Effector CD4-positive, alpha-beta T cell (primary cell): ENCODE results near the gene ALAS1.
"Not testable (repeated sequence)": the region's sequence is repeated elsewhere in the genome, so short reads cannot be mapped to it uniquely, and the experiment has no call there.

Source experiments
- DNase-seq: peaks from one replicate; pipeline ENCODE4 v3.0.0-alpha.2; 2020

ALAS1 gene

DNA sequence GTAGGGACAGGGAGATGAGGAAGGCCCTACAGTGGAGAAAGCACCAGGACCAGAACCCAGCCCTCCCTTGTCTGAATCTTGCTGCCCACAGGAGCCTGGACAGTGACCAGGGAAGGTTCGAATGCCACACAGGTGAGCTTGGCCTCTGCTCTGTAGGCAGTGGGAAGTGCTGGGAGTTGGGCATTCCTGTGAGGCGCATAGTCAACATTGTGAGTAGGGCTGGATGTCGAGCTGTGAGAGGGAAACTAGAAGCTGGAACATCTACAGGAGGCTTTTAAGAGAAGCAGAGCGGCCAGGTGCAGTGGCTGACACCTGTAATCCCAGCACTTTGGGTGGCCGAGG is 20.3 kb upstream of the ALAS1 start:
- no peak for DNase-seq

DNA sequence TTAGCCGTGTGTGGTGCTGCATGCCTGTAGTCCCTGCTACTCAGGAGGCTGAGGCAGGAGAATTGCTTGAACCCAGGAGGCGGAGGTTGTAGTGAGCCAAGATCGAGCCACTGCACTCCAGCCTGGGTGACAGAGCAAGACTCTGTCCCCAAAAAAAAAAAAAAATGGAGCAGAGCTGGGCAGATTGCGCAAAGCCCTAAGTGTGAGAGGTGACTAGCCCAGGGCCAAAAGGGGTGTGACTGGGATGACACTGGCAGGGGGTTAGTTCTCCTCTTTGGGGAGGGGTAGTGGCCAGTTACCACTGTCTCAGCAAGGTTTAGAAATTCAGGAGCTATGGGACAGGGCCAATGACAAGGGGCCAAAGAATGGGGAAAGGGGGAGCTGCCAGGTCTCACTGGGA is 19.8 kb upstream of the ALAS1 start:
- not testable (repeated sequence) for DNase-seq

DNA sequence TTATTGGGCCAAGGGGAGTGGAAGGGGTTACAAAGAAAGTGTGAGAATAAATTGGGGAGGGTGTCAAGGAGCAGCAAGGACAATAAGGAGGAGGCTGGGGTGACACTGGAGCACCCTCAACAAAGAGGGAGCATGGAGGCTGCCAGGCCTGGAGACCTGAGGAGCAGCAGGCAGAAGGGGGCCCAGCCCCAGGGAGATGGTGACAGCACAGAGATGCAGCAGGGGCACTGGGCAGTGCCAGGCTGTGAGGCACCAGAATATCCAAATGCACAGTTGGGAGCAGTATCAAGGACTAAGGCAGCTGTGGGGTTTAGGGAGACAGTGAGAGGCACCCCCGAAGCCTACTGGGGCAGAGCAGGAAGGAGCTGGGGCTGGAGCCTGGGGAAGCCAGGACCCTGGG is 19.4 kb upstream of the ALAS1 start:
- no peak for DNase-seq

DNA sequence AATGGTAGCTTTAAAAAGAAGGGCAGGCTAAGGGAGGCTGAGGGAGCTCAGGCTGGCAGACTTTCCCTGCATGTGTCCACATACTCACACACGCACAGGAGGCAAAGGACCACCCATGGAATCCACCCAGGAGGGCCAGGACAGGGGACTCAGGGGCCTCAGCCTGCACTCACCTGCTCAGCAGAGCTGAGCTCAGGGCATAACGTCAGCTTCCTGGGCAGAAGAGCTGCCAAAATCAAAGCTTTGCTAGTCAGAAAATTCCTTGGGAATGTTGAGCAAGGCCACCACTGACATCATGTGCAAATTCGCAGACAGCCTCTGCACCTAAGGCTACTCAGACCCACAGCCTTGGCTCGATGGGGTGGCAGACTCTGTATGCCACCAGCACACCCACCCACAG is 16.4 kb upstream of the ALAS1 start:
- DNase-seq = no peak

DNA sequence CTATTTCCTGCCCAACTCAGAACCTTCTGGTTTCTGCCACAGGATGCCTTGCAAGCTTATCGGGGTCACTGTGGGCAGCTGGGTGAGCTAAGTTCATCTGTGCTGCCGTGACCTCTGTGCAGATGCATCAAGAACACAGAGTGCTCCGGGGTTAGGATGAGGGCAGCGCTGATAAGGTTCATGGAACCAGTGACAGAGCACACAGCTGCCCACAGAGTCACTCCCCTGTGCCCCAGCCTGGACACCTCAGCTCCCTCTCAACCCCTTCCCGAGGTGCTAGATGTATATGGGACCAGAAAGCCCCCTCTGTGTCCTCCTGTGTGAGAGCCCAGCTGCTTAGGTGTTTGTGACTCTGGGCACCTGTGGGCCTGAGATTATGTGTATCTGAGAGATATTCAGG is 15.8 kb upstream of the ALAS1 start:
- no peak for DNase-seq

DNA sequence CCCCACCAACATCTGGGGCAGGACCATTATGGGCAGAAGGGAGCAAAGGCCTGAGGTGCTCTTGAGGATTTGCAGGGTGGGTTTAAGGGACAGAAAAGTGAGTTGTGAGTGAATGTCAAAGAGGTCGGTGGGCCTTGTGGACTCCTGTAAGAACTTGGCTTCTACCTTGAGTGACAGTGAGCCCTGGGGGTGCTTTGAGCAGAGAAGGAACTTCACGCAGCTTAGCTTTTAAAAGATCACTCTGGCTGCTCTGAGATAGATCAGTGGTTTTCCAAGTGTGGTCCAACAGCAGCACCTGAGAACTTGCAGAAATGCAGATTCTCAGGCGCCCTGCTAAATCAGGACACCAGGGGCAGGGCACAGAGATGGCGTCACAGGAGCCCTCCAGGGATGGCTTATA is 15.3 kb upstream of the ALAS1 start:
- no peak for DNase-seq

DNA sequence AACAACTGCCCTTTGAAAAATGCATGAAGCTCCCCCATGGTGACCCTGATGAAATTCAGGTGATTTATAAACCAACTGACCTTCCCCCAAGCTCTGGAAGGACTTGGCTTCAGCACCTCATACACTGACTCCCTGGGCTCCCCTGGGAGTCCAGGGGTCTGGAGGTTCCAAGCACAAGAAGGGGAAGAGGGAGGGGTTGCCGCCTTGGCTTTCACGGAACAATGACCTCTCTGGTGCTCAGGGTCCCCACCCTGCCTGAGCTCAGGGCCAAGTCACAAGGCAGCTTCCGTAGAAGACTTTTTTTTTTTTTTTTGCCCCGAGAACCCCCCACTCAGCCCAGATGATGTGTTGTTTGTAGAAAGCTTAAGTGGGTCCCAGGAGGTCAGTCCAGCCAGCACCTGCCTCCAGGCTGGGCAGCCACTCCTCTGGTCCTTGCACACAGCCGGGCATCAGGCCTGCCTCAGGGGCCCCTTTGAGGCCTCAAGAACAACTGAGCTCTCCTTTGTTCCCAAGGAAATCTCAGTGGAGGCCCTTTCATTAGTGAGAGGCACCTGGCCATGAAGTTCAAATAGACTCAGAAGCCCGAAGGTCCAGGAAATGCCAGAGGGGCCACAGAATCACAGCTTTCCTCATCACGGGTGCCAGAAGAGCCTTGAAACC is 14.0 kb upstream of the ALAS1 start:
- no peak for DNase-seq

DNA sequence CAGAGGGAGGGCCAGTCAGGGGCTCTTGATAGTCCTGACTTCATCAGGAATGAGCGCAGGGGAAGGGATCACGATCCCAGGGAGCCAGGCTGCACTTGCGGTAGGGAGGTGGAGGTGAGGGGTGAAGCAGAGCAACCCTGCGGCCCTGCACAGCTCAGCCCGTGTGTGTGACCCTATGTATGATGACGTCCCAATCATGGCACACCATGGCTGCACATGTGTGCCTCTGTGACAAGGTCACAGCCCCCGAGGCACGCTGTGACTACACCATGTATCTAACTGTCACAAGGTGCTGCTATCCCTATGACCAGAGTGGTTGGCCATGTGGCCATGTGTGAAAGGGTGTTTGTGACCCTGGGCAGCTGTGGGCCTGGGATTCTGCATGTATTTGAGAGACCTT is 13.3 kb upstream of the ALAS1 start:
- DNase-seq = no peak

DNA sequence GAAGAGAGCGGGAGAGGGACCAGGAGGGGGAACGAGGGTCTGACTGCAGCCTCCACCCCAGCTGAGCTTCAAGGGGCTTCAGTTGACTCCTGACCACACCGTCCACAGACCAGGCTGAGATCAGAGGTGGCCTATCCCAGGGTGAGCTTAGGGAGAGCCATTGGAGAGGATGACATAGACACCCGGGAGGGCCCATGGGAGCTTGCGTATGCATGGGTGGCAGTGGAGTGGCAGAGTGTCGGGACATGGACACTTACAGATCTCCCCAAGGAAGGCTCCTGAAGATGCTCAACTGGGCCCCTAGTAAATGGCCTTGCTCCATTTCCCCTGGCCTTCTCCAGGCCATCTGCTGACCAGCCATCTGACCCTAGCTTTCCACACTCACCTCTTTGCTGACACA is 12.6 kb upstream of the ALAS1 start:
- DNase-seq = no peak

DNA sequence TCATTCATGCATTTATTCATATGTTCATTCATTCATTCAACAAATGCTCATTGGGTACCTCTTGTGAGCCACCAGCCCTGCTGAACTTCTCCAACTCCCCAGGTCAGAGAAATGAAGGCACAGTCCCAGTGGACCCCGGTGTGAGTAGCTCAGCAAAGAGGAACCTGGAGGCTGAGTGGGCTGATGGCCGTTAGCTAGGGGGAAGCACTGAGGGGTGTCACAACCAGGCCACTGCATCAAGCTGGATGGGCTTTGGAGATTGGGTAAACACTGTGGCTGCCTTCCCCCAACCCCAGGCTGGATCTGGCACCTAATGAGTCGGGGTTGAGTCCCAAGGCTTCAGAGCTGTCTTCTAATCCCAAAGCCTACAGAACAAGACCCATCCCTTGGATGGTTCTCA is 12.1 kb upstream of the ALAS1 start:
- no peak for DNase-seq

DNA sequence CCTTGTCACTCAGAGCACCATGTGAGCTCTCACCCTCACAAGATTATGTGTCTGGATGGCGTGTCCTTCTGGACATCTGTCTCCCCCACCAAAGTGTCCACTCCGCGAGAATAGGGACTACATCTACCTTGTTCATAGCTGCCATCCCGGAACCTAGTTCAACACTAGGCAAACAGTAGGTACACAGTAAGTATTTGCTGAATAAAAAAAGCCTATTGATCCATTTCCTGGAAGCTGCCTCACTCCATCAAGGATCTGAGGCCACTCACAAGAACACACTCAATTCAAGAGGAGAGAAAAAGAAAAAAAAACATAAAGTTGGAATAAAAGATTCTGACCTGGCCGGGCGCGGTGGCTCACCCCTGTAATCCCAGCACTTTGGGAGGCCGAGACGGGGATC is 11.2 kb upstream of the ALAS1 start:
- no peak for DNase-seq

DNA sequence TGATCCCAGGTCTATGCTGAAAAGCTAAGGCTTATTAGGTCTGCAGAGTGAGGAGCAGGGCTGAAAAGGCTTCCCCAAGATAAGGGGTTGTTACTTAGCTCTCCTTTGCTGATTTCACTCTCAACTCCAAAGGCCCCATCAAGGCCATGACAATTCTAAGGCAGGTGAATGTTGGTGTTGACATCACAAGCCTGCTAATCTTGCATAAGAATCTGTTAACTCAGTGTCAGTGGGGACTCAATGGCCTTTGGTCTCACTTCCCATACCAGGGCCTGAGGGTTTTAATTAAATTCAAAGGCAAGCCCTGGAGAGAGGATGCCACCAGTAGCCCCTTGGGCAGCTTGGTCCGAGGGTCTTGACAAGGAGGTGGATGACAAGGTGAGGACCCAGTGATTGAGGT is 9.4 kb upstream of the ALAS1 start:
- DNase-seq = no peak

DNA sequence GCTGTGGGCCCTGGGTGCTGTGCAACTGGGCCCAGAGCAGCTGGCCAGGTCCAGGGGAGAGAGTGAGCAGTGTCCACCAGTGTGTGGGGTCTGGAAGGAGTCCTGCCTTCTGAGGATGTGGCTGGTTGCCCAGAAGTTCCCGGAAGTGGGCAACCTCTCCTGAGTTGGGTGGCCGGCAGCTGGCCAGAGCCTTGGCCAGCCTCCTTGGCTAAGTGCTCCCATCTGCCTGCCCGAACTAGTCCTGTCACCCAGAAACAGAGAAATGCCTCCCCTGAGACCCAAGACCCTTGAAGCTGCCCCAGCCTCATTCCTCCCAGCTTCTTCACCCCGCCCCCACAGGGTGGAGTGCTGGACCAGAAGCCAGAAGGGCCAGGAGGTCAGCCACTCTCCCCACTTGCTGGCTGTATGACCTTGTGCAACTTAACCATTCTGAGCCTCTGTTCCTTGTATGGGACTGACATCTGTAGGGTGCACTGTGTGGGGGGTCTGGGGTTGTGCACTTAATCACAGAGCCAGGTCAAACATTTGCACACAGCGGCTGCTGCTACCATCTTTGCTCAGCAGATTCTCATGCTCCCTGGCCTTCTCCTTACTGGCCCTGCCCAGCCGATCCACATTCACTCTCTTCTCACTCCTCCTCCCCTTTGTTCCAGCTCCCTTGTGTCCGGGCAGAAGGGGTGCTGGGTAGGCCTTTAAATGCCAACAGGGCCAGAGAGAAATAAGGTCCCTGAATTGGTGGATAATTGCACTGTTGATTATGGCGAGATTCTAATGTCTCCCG is 7.5 kb upstream of the ALAS1 start:
- no peak for DNase-seq

DNA sequence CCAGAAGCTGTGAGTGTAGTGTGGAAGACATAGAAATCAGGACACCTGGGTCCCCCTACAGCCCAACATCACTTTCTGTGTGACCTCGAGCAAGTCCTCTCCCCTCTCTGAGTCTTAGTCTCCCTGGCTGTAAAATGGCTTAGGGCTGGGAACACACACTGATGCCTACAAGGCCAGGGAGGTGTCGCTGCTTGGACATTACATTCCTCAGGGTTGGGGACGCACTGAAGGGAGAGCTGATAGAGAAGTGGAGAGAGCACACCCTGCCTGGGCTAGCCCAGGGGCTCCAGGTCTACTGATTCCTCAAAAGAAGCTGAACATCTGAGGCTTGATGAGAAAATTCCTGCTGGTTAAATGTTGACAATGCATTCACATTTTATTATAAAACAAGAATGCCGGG is 6.3 kb upstream of the ALAS1 start:
- no peak for DNase-seq

DNA sequence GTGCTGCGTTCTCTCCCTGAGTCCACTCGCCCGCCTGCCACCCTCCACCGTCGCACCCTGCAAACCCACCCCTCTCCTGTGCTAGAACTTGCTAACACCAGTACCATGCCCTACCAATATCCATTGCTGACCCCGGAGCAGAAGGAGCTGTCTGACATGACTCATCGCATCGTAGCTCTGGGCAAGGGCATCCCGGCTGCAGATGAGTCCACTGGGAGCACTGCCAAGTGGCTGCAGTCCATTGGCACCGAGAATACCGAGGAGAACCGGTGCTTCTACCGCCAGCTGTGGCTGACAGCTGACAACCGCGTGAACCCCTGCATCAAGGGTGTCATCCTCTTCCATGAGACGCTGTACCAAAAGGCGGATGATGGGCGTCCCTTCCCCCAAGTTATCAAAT is 4.9 kb upstream of the ALAS1 start:
- no peak for DNase-seq

DNA sequence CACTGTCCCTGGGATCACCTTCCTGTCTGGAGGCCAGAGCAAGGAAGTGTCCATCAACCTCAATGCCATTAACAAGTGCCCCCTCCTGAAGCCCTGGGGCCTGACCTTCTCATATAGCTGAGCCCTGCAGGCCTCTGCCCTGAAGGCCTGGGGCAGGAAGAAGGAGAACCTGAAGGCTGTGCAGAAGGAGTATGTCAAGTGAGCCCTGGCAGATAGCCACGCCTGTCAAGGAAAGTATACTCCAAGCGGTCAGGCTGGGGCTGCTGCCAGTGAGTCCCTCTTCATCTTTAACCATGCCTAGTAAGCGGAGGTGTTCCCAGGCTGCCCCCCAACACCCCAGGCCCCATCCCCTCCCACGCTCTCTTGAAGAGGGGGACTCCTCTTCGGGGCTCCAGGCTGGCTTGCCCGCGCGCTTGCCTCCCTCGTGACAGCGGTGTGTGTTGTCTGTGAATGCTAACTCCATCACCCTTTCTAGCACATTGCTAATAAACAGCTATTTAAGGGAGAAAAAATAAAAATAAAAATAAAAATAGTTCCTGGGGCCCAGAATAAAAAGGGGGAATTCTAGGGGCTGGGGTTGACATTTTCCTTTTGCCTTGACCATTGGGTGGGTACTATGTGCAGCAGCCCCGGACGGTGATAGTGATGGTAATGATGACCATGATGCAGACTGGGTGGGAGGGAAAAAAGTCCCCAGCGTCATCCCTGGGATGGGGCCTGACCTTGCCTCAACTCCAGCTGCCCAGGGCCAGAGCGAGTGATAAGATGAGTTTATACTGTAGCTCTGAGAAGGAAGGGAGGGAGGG is 3.3 kb upstream of the ALAS1 start:
- DNase-seq = no peak

DNA sequence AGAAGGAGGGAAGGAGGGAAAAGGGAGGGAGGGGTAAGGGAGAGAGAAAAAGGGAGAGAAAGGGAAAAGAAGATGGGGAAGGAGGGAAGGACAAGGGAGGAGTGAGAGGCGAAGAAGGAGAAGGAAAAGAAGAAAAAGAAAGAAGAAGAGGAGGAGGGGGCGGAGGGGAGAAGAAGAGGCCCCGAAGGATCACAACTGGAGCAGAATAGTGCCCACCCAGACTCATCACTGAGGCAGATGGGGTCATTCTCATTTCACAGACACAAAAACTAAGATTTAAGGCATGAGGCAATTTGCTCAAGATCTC is 2.7 kb upstream of the ALAS1 start:
- DNase-seq = no peak

DNA sequence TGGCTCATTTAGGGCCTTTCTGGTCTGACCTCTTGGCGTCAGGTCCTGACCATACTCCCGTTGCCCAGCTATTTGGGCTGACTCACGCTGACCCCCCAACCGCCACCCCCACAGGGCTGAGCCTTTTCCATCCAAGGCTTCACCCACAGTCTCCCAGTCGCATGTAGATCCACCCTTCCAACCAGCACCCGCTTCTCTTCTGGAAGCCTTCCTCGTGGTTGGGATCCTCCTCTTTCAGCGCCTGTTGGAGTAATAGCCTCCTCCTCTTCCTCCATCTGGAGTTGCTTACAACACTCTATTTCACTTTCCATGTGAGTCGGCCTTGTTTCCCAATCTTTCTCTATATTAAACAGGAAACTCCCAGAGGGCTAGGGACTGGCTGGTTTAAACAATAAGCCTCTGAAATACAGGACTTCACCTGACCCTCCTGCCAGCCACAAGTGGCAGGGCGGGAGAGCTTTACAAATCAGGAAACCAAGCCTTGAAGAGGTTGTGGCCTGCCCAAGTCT is 2.1 kb upstream of the ALAS1 start:
- no peak for DNase-seq

DNA sequence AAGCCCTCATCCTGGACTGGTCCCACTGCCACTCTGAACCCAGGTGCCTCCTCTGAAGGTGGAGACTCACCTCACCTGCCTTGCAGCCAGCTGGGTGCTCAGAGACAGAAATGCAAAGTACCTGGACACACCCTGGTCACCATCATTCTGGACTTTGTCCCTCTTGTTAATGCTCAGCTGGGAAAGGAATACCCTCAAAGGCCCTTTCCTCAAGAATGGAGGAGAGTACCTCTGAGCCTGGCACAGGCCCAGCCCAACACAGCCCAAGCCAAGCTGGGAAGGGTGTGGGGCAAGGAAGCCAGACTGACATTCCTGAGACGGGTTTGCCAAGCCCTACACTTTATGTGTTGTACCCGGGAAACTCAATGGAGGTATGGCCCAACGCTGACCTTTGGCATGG is 983 bp upstream of the ALAS1 start:
- no peak for DNase-seq

DNA sequence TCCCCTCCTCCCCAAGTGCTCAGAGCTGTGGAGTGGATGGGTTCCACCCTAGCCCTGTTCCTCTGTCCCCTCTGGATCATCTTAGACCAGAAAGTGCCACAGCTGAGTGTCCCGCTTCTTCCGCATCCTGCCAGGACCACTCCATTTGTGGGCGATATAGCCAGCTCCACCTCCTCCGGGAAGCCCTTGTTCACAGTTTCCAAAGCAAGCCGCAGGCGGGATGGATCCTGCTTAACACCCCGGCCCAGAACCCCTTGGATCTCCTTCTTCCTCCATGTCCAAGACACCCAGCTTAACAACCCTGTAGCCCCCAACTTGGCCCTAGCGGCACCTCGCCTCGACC is 490 bp upstream of the ALAS1 start:
- DNase-seq = no peak

DNA sequence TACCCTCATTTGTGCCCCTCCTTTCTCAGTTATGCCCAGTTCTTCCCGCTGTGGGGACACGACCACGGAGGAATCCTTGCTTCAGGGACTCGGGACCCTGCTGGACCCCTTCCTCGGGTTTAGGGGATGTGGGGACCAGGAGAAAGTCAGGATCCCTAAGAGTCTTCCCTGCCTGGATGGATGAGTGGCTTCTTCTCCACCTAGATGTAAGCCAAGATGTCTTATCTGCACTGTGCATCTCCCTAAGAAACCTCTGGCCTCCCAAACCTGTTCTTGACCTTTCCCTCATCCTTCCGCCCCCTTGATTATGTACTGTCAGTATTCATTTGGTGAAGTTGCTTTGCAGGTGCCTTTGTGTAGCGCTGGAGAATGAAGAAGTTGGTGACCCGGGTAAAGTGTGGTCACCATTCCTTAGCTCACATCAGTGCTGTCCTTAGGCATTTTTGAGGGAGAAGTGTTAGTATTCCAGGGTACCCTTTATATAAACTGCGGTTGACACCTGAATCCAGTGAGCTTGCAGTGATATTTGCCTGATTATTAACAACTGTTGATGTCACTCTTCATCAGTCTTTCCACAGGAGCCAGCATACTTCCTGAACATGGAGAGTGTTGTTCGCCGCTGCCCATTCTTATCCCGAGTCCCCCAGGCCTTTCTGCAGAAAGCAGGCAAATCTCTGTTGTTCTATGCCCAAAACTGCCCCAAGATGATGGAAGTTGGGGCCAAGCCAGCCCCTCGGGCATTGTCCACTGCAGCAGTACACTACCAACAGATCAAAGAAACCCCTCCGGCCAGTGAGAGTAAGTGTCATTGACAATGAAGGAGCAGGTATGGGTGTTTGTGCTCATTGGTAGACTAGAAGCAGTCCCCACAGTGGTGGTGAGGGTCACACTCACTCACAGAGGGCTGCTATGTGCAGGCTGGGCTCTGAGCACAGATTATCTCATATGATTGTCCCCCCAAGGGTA is 966 bp downstream of the ALAS1 start:
- no peak for DNase-seq

DNA sequence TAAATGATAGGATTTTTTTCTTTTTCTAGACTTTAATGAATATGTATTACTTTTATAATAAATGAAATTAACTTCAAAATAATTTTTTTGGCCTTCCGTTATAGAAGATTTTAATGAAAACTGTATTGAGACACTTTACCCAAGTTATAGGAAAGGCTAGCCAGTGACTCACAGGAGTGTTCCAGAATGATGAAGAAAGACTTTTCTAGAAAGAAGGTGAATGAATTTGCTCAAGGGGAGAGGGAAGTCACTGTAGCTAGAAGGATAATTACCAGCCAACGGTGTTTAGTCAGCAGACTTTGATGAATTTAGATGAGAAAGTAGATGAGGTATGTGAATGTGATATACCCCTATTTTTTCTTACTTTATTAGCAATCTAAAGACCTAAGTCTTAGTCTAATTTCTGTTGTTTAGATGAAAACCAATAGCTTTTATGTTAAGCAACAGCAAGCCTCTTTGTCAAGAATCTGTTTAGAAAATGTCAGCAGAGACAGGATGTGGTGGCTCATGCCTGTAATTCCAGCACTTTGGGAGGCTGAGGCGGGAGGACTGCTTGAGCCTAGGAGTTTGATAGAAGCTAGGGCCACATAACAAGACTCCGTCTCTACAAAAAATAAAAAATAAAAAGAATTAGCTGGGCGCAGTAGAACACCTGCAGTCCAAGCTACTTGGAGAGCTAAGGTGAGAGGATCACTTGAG is 3.2 kb downstream of the ALAS1 start:
- DNase-seq = no peak
